GM12864 (cell line): ENCODE results near the gene RDX.

ENCODE experiments used
- DNase-seq: peaks from one replicate; pipeline ENCODE4 v3.0.0-alpha.2; 2011; ENCODE audit warnings: low read depth
- H3K4me3 ChIP-seq: 2 replicates; pipeline ENCODE4 v1.5.1; 2011; ENCODE audit warnings: mild to moderate bottlenecking, low read depth, low read length, control low read depth
- TF ChIP-seq, protein P1 (sequence below): IDR thresholded peaks from 2 replicates; pipeline ENCODE4 v1.5.1; 2011; ENCODE audit warnings: low read depth, mild to moderate bottlenecking, moderate library complexity, low read length, control low read depth, inconsistent platforms; ENCODE audit errors: missing control alignments

The RDX gene

DNA sequence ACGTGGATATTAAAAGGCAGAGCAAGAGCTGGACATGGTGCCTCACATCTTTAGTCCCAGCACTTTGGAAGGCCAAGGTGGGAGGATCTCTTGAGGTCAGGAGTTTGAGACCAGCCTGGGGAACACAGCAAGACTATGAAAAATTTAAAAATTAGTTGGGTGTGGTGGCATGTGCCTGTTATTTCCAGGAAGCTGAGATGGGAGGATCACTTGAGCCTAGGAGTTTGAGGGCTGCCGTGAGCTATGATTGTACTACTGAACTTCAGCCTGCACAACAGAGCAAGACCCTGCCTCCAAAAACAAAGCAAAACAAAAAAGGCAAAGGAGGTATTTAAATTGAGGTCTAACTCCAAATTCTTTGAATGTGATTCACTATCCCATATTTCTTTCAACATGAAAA, 23.5 kb downstream of the RDX start:
- TF ChIP-seq, protein P1, sequence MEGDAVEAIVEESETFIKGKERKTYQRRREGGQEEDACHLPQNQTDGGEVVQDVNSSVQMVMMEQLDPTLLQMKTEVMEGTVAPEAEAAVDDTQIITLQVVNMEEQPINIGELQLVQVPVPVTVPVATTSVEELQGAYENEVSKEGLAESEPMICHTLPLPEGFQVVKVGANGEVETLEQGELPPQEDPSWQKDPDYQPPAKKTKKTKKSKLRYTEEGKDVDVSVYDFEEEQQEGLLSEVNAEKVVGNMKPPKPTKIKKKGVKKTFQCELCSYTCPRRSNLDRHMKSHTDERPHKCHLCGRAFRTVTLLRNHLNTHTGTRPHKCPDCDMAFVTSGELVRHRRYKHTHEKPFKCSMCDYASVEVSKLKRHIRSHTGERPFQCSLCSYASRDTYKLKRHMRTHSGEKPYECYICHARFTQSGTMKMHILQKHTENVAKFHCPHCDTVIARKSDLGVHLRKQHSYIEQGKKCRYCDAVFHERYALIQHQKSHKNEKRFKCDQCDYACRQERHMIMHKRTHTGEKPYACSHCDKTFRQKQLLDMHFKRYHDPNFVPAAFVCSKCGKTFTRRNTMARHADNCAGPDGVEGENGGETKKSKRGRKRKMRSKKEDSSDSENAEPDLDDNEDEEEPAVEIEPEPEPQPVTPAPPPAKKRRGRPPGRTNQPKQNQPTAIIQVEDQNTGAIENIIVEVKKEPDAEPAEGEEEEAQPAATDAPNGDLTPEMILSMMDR, result no peak
- no peak overlapping the region for H3K4me3 ChIP-seq
- no peak for DNase-seq

DNA sequence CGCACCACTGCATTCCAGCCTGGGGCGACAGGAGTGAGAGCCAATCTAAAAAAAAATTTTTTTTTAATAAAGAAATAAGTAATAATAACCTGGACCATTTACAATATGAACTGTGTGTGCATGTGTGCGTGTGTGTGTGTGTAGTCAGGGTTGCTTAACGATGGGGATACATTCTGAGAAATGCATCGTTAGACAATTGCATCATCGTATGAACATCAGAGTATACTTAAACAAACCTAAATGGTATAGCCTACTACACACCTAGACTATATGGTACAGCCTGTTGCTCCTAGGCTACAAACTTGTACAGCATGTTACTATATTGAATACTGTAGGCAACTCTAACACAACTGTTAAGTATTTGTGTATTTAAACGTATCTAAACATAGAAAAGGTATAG, 26.4 kb downstream of the RDX start:
- no peak for DNase-seq
- TF ChIP-seq, protein P1, result no peak
- H3K4me3 ChIP-seq, result no peak overlapping the region

DNA sequence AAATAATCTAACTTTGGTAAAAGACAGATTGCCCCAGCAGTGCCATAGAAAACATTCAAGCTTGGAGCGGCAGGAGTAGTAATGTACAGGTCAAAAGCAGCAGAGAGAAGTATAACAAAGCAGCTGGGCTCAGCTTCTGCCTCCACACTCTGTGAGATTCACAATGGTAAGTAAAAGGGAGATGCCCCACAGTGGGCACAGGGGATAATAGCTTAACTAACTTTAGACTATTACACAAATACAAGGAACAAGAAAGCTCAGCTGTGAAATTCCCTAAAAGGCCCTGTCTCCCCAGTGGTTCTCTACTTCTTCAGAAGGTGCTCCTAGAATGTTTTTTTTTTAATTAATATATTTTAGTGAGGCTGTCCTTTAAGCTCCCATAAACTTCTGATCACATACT, 28.0 kb downstream of the RDX start:
- H3K4me3 ChIP-seq, result no peak overlapping the region
- TF ChIP-seq, protein P1, result no peak
- no peak for DNase-seq

DNA sequence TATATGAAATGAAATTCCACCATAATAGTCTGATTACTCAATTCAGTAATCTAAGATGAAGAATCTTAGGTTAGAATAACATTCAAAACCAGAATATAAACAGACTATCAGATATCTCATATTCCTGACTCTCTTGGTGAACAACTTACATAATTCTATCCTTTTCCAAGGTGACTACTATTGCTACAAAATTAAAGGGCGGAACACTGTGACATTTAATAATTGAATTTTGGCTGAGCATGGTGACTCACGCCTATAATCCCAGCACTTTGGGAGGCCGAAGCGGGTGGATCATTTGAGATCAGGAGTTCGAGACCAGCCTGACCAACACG, 34.4 kb downstream of the RDX start:
- H3K4me3 ChIP-seq, result no peak overlapping the region
- DNase-seq, result no peak
- TF ChIP-seq, protein P1, result no peak

DNA sequence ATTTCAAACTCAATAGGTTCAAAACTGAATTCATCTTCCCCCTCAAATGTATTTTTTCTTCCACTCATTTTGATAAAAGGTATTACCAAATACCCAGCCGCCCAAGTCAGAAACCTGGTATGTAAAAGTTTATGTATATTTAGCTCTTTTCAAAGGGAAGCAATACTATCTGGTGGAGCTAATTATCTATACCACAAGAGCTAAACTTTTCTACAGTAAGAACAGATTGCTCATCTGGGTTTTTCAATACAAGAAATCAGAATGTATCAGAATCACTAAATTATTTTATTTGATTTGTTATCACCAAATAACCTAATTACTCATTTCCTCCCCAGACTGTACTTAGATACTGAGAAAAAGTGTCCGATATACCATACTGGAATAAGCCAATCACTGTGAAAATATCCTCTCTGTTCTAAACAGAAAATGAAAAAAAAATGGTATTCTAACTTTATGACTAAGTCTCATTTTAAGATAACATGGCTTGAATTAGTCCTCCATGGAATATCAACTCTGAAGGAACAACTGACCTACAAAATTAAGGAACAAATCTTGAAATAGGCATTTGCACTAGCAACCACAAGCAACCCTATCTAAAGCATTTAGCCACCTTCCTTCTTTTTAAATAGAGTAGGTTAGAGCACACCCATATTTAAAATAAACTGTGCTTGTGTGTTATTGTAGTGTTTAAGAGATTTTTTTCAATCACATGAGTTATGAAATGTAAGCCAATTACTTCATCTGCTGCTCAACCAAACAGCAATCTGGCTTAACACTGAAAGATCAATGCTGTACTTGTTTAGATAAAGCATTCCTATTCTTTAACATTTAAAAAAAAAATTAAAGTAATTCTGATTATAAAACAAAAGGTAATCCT, 35.0 kb downstream of the RDX start:
- TF ChIP-seq, protein P1, result no peak
- H3K4me3 ChIP-seq, result no peak overlapping the region
- DNase-seq, result no peak

DNA sequence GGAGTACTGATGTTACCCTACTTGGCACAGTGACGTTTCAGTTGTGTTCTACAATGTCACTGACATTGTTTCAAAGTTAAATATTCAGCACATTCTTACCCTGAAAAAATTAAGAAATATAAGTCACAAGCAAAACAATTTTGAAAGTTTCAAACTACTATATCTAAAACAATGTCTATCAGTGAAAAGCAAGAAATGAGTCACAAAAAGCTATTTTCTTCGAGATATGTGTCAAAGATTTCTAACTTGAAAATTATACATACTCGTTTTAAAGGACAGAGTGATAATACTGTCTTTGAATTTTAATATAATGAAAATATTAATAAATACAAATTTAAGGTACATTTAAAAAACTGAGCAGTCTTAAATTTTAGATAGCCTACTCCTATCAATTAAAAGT, 42.9 kb downstream of the RDX start:
- TF ChIP-seq, protein P1, result no peak
- no peak for DNase-seq
- H3K4me3 ChIP-seq, result no peak overlapping the region

DNA sequence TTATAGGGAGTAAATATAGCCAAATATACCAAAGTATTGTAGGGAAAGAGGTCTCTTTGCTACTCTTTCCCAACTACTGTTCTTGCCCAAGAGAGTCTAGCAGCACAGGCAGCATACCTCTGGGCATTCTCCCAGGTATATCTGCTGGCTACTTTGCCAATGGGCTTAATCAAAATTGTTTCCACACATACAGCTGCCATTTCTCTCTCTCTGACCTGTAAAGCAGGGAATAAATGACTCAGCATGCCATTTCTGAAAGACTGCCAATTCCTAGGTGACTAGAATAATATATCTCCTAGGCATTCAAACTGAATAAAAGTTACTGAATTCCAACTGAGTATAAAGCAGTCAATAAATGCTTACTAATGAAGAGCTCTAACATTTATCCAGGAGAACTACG, 44.6 kb downstream of the RDX start:
- TF ChIP-seq, protein P1, result no peak
- H3K4me3 ChIP-seq, result no peak overlapping the region
- no peak for DNase-seq
